Smooth muscle cell (in vitro differentiated cells): ENCODE measurements around the gene DDA1. TPM values are rescaled to one million over a fixed set of nuclear protein-coding genes. Genes with fewer than 3 reads are reported as not detected.

Source experiments
- DNase-seq: peaks from one replicate; lab custom pipeline; 2025; ENCODE audit not compliant: unreplicated experiment; lab: John Stamatoyannopoulos, UW
- H2AFZ ChIP-seq: fragments of 200-600 bp; sonication (generic); 2 replicates; pipeline ENCODE4 v1.6.0; 2016; ENCODE audit warnings: antibody characterized with exemption, low read depth, mild to moderate bottlenecking
- H3F3A ChIP-seq: fragments of 200-600 bp; sonication (generic); 2 replicates; pipeline ENCODE4 v1.6.0; 2017; ENCODE audit warnings: antibody characterized with exemption, low read depth
- H3K27ac ChIP-seq: fragments of 200-600 bp; sonication (generic); 2 replicates; pipeline ENCODE4 v1.5.1; 2016; ENCODE audit warnings: low read depth, mild to moderate bottlenecking
- H3K27me3 ChIP-seq: fragments of 200-600 bp; sonication (generic); 2 replicates; pipeline ENCODE4 v1.6.1; 2016; ENCODE audit warnings: low read depth, mild to moderate bottlenecking
- H3K36me3 ChIP-seq: fragments of 200-600 bp; sonication (generic); 2 replicates; pipeline ENCODE4 v1.5.1; 2016; ENCODE audit warnings: low read depth
- H3K4me1 ChIP-seq: fragments of 200-600 bp; sonication (generic); 2 replicates; pipeline ENCODE4 v1.5.1; 2016; ENCODE audit warnings: low read depth
- H3K4me2 ChIP-seq: fragments of 200-600 bp; sonication (generic); 2 replicates; pipeline ENCODE4 v1.6.0; 2016; ENCODE audit warnings: mild to moderate bottlenecking
- H3K4me3 ChIP-seq: fragments of 200-600 bp; sonication (generic); 2 replicates; pipeline ENCODE4 v1.5.1; 2016; ENCODE audit warnings: mild to moderate bottlenecking
- H3K79me2 ChIP-seq: fragments of 200-600 bp; sonication (generic); 2 replicates; pipeline ENCODE4 v1.6.0; 2016; ENCODE audit warnings: low read depth, mild to moderate bottlenecking
- H3K9ac ChIP-seq: fragments of 200-600 bp; sonication (generic); 2 replicates; pipeline ENCODE4 v1.6.0; 2016; ENCODE audit warnings: low read depth
- H3K9me3 ChIP-seq: fragments of 200-600 bp; sonication (generic); replicated peaks from 2 replicates; pipeline ENCODE4 v1.5.1; 2016; ENCODE audit warnings: low read depth
- H4K20me1 ChIP-seq: fragments of 200-600 bp; sonication (generic); 2 replicates; pipeline ENCODE4 v1.6.0; 2016; ENCODE audit warnings: low read depth
- WGBS: methylation state at CpG from one replicate; pipeline ENCODE4 v1.1.7; 2016; ENCODE audit warnings: low lambda C conversion rate; 5-methylcytosine and 5-hydroxymethylcytosine counted together
- polyA plus RNA-seq: library from polyadenylated mRNA; unstranded; fragments of >200 nt; fragmentation: Nextera tagmentation; extraction: Ambion mirVana; gene quantifications from 2 replicates; pipeline ENCODE4 v1.2.1, GENCODE V29; 2016
- total RNA-seq: library from RNA; depleted of rRNA; stranded (reverse); fragments of >200 nt; gene quantifications from 2 replicates; pipeline ENCODE4 v1.2.3, GENCODE V29; 2014
- TF ChIP-seq, protein P1 (sequence below): fragments of 200-600 bp; sonication (generic); IDR thresholded peaks from 2 replicates; pipeline ENCODE4 v1.5.1; 2017; ENCODE audit warnings: borderline replicate concordance, mild to moderate bottlenecking, antibody characterized with exemption; ENCODE audit not compliant: insufficient read depth, poor library complexity, severe bottlenecking

DDA1 gene
- total and polyA plus RNA-seq, 2 experiments from 2014 or later: 26.5 to 51.8 TPM

DNA sequence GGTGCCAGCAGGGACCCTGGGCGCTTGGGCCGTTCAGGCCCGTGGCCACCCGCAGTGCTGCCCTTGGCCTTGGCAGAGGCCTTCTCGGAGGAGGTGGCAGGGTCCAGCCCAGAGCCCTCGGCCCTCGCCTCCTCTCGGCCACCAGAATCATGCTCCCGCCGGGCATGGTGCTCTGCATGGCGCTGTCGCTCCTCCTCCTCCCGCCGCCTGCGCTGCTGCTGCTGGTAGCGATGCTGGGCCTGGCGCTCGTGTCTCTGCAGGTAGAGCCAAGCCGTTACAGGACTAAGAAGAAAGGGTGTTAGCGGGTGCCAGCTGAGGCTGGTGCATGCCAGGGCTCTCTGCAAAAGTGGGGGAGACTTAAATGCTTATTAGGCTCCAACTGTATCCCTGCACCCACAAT is 15.8 kb downstream of the DDA1 start:
- H3K27me3 ChIP-seq: peaks cover 17% of the 10 kb centered on the region
- DNase-seq: no peak
- H4K20me1 ChIP-seq: peaks cover 21% of the 10 kb centered on the region
- peaks cover 5% of the 10 kb centered on the region for H3F3A ChIP-seq
- H3K36me3 ChIP-seq: no peaks in the 10 kb centered on the region
- peaks cover 20% of the 10 kb centered on the region for H3K4me1 ChIP-seq
- no peaks in the 10 kb centered on the region for H3K79me2 ChIP-seq
- no peaks in the 10 kb centered on the region for H3K9me3 ChIP-seq
- no peak overlapping the region for H3K9ac ChIP-seq
- H3K4me3 ChIP-seq: no peak overlapping the region
- WGBS: 99% methylated on average over 20 of the region's 20 CpGs
- TF ChIP-seq, protein P1, sequence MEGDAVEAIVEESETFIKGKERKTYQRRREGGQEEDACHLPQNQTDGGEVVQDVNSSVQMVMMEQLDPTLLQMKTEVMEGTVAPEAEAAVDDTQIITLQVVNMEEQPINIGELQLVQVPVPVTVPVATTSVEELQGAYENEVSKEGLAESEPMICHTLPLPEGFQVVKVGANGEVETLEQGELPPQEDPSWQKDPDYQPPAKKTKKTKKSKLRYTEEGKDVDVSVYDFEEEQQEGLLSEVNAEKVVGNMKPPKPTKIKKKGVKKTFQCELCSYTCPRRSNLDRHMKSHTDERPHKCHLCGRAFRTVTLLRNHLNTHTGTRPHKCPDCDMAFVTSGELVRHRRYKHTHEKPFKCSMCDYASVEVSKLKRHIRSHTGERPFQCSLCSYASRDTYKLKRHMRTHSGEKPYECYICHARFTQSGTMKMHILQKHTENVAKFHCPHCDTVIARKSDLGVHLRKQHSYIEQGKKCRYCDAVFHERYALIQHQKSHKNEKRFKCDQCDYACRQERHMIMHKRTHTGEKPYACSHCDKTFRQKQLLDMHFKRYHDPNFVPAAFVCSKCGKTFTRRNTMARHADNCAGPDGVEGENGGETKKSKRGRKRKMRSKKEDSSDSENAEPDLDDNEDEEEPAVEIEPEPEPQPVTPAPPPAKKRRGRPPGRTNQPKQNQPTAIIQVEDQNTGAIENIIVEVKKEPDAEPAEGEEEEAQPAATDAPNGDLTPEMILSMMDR: no peak
- no peak overlapping the region for H3K27ac ChIP-seq
- no peak overlapping the region for H3K4me2 ChIP-seq
- H2AFZ ChIP-seq: no peak overlapping the region

DNA sequence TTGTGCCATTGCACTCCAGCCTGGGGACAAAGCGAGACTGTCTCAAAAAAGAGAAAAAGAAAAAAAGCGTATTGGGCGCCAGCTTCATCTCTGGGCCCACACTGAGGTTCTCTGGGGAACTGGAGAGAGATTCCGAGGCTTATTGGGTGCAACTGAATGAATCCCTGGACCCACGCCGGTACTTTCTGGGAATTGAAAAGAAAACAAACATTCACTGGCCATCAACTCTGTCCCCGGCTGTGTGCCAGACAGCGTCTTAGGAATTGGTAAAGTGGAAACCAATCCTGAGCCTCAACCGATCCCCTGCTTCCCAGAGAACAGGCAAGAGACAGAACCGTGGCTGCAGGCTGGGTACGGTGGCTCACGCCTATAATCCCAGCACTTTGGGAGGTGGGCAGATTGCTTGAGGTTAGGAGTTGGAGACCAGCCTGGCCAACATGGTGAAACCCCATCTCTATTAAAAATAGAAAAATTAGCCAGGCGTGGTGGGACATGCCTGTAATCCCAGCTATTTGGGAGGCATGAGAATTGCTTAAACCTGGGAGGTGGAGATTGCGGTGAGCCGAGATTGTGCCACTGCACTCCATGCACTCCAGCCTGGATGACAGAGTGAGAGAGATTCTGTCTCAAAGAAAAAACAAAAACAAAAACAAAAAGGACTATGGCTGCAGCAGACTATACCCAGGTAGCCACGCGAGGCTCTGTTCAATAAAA is 16.7 kb downstream of the DDA1 start:
- H2AFZ ChIP-seq: no peak overlapping the region
- H4K20me1 ChIP-seq: peaks cover 23% of the 10 kb centered on the region
- DNase-seq: no peak
- H3K36me3 ChIP-seq: no peaks in the 10 kb centered on the region
- no peak overlapping the region for H3K4me3 ChIP-seq
- peaks cover 24% of the 10 kb centered on the region for H3K27me3 ChIP-seq
- peaks cover 5% of the 10 kb centered on the region for H3F3A ChIP-seq
- H3K9me3 ChIP-seq: no peaks in the 10 kb centered on the region
- H3K27ac ChIP-seq: no peak overlapping the region
- H3K9ac ChIP-seq: no peak overlapping the region
- WGBS: 92% methylated on average over 17 of the region's 17 CpGs
- H3K79me2 ChIP-seq: no peaks in the 10 kb centered on the region
- no peak overlapping the region for H3K4me2 ChIP-seq
- TF ChIP-seq, protein P1: no peak
- peaks cover 20% of the 10 kb centered on the region for H3K4me1 ChIP-seq

DNA sequence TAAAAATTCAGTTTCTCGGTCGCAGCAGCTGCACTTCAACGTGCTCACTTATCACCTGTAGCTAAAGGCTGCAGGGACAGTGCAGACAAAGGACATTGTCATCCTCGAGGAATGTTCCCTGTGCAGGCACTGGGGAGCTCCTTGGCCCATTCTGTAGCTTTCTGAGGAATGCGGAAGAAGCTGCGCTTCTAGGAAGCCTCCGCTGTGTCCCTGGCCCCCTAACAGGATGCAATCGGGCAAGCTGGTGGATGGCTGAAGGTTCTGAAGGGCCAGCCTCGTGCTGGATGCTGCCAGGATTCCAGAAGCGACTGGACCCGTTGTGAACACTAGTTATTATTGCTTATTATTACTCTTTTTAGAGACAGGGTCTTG is 17.2 kb downstream of the DDA1 start:
- Histone ChIP-seq H3K4me3 (no peak overlapping the region), H3F3A (peaks cover 5% of the 10 kb centered on the region), H3K27ac (no peak overlapping the region), H2AFZ (no peak overlapping the region), H3K9me3 (no peaks in the 10 kb centered on the region), H3K4me1 (peaks cover 20% of the 10 kb centered on the region), H3K4me2 (no peak overlapping the region), H4K20me1 (peaks cover 23% of the 10 kb centered on the region), H3K27me3 (peaks cover 24% of the 10 kb centered on the region), H3K36me3 (no peaks in the 10 kb centered on the region), H3K9ac (no peak overlapping the region), H3K79me2 (no peaks in the 10 kb centered on the region)
- TF ChIP-seq, protein P1: no peak
- WGBS: 73% methylated on average over 11 of the region's 11 CpGs
- no peak for DNase-seq
